ENCODE results near the gene BCL11A. TPM values are rescaled to one million over a fixed set of nuclear protein-coding genes. Genes with fewer than 3 reads are reported as not detected.

Gene BCL11A
- total and polyA plus RNA-seq, 8 donors: 1.2 to 27.4 (median 16.3) TPM

DNA sequence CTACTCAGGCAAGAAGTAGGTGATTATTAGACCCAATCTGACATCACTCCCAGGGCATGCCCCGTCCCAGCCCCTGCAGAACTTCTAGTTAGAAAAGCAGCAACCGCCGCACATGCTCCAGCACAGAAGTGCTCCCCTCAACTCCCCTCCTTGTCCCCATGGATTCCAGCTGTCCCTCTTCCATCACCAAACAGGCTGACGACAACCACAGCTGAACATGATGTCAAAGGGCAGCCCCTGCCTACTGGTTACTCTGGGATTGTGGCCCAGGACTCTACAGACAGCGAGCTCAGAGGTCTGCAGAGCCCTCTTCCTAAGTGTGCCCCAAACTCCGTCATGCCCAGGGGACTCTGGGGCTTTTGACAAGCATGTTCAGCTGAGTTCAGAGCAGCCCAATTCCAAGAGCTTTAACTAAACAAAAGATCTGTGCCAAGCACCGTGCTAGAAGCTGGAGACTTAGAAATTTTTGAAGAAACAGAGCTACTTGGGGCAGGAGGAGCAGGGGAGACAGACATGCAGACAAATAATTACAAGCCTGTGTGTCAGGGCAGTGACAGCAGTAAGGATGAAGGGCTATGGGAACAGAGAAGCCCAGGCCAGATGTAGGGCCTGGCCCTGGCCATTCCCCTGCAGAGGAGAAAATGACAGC is 148.1 kb downstream of the BCL11A start:
- TF ChIP-seq, protein P1, sequence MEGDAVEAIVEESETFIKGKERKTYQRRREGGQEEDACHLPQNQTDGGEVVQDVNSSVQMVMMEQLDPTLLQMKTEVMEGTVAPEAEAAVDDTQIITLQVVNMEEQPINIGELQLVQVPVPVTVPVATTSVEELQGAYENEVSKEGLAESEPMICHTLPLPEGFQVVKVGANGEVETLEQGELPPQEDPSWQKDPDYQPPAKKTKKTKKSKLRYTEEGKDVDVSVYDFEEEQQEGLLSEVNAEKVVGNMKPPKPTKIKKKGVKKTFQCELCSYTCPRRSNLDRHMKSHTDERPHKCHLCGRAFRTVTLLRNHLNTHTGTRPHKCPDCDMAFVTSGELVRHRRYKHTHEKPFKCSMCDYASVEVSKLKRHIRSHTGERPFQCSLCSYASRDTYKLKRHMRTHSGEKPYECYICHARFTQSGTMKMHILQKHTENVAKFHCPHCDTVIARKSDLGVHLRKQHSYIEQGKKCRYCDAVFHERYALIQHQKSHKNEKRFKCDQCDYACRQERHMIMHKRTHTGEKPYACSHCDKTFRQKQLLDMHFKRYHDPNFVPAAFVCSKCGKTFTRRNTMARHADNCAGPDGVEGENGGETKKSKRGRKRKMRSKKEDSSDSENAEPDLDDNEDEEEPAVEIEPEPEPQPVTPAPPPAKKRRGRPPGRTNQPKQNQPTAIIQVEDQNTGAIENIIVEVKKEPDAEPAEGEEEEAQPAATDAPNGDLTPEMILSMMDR (IDR thresholded peaks at IDR 0.05): no peak
- TF ChIP-seq POLR2AphosphoS5 (IDR thresholded peaks at IDR 0.05): no peak
- TF ChIP-seq POLR2A (IDR thresholded peaks at IDR 0.05): no peak
- TF ChIP-seq EP300 (IDR thresholded peaks at IDR 0.05): no peak
- Histone ChIP-seq H3K4me1 (no peaks in the 10 kb centered on the region), H3K4me3 (no peak overlapping the region), H3K9me3 (no peaks in the 10 kb centered on the region), H3K27me3 (no peaks in the 10 kb centered on the region), H3K27ac (no peak overlapping the region), H3K36me3 (no peaks in the 10 kb centered on the region)
- intact Hi-C loops (cut with DNase I; ENCODE audit: low total_unique reads): no loop called here
- 79 to 84% (median 82%) methylated on average over 7 of the region's 7 CpGs for WGBS, 5 donors
- no peak for DNase-seq

Other genes starting within 250 kb of the BCL11A start
- 10 to 100 TPM in 2 of 5 donors, 1 to 10 TPM in 3; 3.5 to 18.2 (median 9.3) TPM for gene PAPOLG, start 202.6 kb upstream of the BCL11A start, total RNA-seq
- 1 to 10 TPM; 2.9 to 3.5 (median 3.2) TPM for gene PAPOLG, start 202.6 kb upstream of the BCL11A start, polyA plus RNA-seq